Activated naive CD8-positive, alpha-beta T cell (primary cell): ENCODE results near the gene CALHM1.
A peak's percentile ranks its signal among the peaks of the same experiment; 100 is the strongest.
"Not testable (repeated sequence)": the region's sequence is repeated elsewhere in the genome, so short reads cannot be mapped to it uniquely, and the experiment has no call there.

ENCODE experiments used
- H3K27ac Mint-ChIP-seq: one replicate; pipeline ENCODE4 v1.8.0; 2021; ENCODE audit warnings: mixed read lengths
- H3K27me3 Mint-ChIP-seq: one replicate; pipeline ENCODE4 v1.8.0; 2021; ENCODE audit warnings: mixed read lengths
- H3K36me3 Mint-ChIP-seq: one replicate; pipeline ENCODE4 v1.8.0; 2021; ENCODE audit warnings: mixed read lengths
- H3K4me1 Mint-ChIP-seq: one replicate; pipeline ENCODE4 v1.8.0; 2021; ENCODE audit warnings: low read depth, mixed read lengths
- H3K4me3 Mint-ChIP-seq: one replicate; pipeline ENCODE4 v1.8.0; 2021; ENCODE audit warnings: mild to moderate bottlenecking, mixed read lengths
- H3K9me3 Mint-ChIP-seq: one replicate; pipeline ENCODE4 v1.8.0; 2021; ENCODE audit warnings: low read depth, mixed read lengths

The CALHM1 gene

GRCh38 chr10:103493916-103494877, 35.5 kb upstream of the CALHM1 start:
- H3K9me3 Mint-ChIP-seq, result no peaks in the 10 kb centered on the region
- H3K27ac Mint-ChIP-seq, result no peak overlapping the region
- peaks cover 32% of the 10 kb centered on the region for H3K4me1 Mint-ChIP-seq
- peak overlapping the region; percentile 78 for H3K4me3 Mint-ChIP-seq
- peaks cover 28% of the 10 kb centered on the region for H3K27me3 Mint-ChIP-seq
- no peaks in the 10 kb centered on the region for H3K36me3 Mint-ChIP-seq

- no peaks in the 10 kb centered on the region for H3K36me3 Mint-ChIP-seq
- H3K9me3 Mint-ChIP-seq, result no peaks in the 10 kb centered on the region
- H3K27me3 Mint-ChIP-seq, result peaks cover 24% of the 10 kb centered on the region
- no peak within 1 kb of the TSS for H3K27ac Mint-ChIP-seq
- peaks cover 32% of the 10 kb centered on the region for H3K4me1 Mint-ChIP-seq
- peak within 1 kb of the TSS; percentile 82 for H3K4me3 Mint-ChIP-seq
Measured at GRCh38 chr10:103493362-103493915, 34.7 kb upstream of the CALHM1 start, which contains the start of gene NEURL1. TSS of gene NEURL1 (plus strand) at chr10:103493705. CDS start at chr10:103494388, 683 bp downstream.

- no peak overlapping the region for H3K27ac Mint-ChIP-seq
- peaks cover 32% of the 10 kb centered on the region for H3K4me1 Mint-ChIP-seq
- peaks cover 23% of the 10 kb centered on the region for H3K27me3 Mint-ChIP-seq
- no peaks in the 10 kb centered on the region for H3K36me3 Mint-ChIP-seq
- peak overlapping the region; percentile 82 for H3K4me3 Mint-ChIP-seq
- H3K9me3 Mint-ChIP-seq, result no peaks in the 10 kb centered on the region
Measured at GRCh38 chr10:103492655-103493261, 34.1 kb upstream of the CALHM1 start.

- Mint-ChIP-seq H3K36me3 (no peaks in the 10 kb centered on the region), H3K27me3 (peaks cover 17% of the 10 kb centered on the region)
Measured at GRCh38 chr10:103491729-103492364, 33.1 kb upstream of the CALHM1 start.

GRCh38 chr10:103490986-103491314, 32.2 kb upstream of the CALHM1 start:
- Mint-ChIP-seq H3K4me1 (peaks cover 32% of the 10 kb centered on the region), H3K27me3 (peaks cover 15% of the 10 kb centered on the region), H3K27ac (no peak overlapping the region), H3K36me3 (no peaks in the 10 kb centered on the region), H3K9me3 (no peaks in the 10 kb centered on the region), H3K4me3 (no peak overlapping the region)

More at GRCh38 chr10:103491729-103492364, 33.1 kb upstream of the CALHM1 start:
- Mint-ChIP-seq H3K27ac (no peak overlapping the region), H3K4me3 (peak overlapping the region; percentile 0), H3K4me1 (peaks cover 32% of the 10 kb centered on the region), H3K9me3 (no peaks in the 10 kb centered on the region)

- Mint-ChIP-seq H3K4me3 (no peak overlapping the region), H3K27me3 (peaks cover 1% of the 10 kb centered on the region), H3K27ac (no peak overlapping the region), H3K9me3 (no peaks in the 10 kb centered on the region), H3K4me1 (peaks cover 22% of the 10 kb centered on the region), H3K36me3 (no peaks in the 10 kb centered on the region)
Measured at GRCh38 chr10:103487410-103487708, 28.7 kb upstream of the CALHM1 start.

- not testable (repeated sequence) for H3K27ac Mint-ChIP-seq, H3K9me3 Mint-ChIP-seq, H3K36me3 Mint-ChIP-seq, H3K27me3 Mint-ChIP-seq, H3K4me3 Mint-ChIP-seq
- H3K4me1 Mint-ChIP-seq, result peaks cover 19% of the 10 kb centered on the region
Measured at GRCh38 chr10:103486635-103487409, 28.1 kb upstream of the CALHM1 start.

GRCh38 chr10:103481974-103482531, 23.4 kb upstream of the CALHM1 start:
- Mint-ChIP-seq H3K4me1 (peaks cover 4% of the 10 kb centered on the region), H3K27me3 (peaks cover 1% of the 10 kb centered on the region), H3K4me3 (no peak overlapping the region), H3K36me3 (no peaks in the 10 kb centered on the region), H3K9me3 (no peaks in the 10 kb centered on the region), H3K27ac (no peak overlapping the region)

GRCh38 chr10:103480521-103480920, 21.8 kb upstream of the CALHM1 start:
- no peaks in the 10 kb centered on the region for H3K9me3 Mint-ChIP-seq
- no peaks in the 10 kb centered on the region for H3K27me3 Mint-ChIP-seq
- no peak overlapping the region for H3K27ac Mint-ChIP-seq
- no peak overlapping the region for H3K4me3 Mint-ChIP-seq
- H3K36me3 Mint-ChIP-seq, result no peaks in the 10 kb centered on the region
- H3K4me1 Mint-ChIP-seq, result peaks cover 2% of the 10 kb centered on the region

GRCh38 chr10:103479135-103479534, 20.4 kb upstream of the CALHM1 start, which contains the start of gene CALHM3:
TSS of gene CALHM3 (minus strand) at chr10:103479240. CDS start at chr10:103479032, 208 bp downstream.
- Mint-ChIP-seq H3K27me3 (no peaks in the 10 kb centered on the region), H3K4me1 (peaks cover 2% of the 10 kb centered on the region), H3K9me3 (no peaks in the 10 kb centered on the region), H3K4me3 (no peak within 1 kb of the TSS), H3K36me3 (no peaks in the 10 kb centered on the region), H3K27ac (no peak within 1 kb of the TSS)

GRCh38 chr10:103478671-103479070, 20.0 kb upstream of the CALHM1 start:
- no peaks in the 10 kb centered on the region for H3K27me3 Mint-ChIP-seq
- no peak overlapping the region for H3K4me3 Mint-ChIP-seq
- H3K4me1 Mint-ChIP-seq, result peaks cover 2% of the 10 kb centered on the region
- no peak overlapping the region for H3K27ac Mint-ChIP-seq
- H3K36me3 Mint-ChIP-seq, result no peaks in the 10 kb centered on the region
- H3K9me3 Mint-ChIP-seq, result no peaks in the 10 kb centered on the region

GRCh38 chr10:103476046-103476768, 17.5 kb upstream of the CALHM1 start:
- Mint-ChIP-seq H3K4me1 (peaks cover 14% of the 10 kb centered on the region), H3K27ac (no peak overlapping the region), H3K36me3 (no peaks in the 10 kb centered on the region), H3K4me3 (no peak overlapping the region), H3K27me3 (no peaks in the 10 kb centered on the region), H3K9me3 (no peaks in the 10 kb centered on the region)

GRCh38 chr10:103475437-103475836, 16.7 kb upstream of the CALHM1 start:
- Mint-ChIP-seq H3K4me3 (no peak overlapping the region), H3K4me1 (peaks cover 22% of the 10 kb centered on the region), H3K36me3 (no peaks in the 10 kb centered on the region), H3K27ac (no peak overlapping the region), H3K27me3 (no peaks in the 10 kb centered on the region), H3K9me3 (no peaks in the 10 kb centered on the region)

GRCh38 chr10:103474077-103474476, 15.4 kb upstream of the CALHM1 start:
- Mint-ChIP-seq H3K4me1 (peaks cover 32% of the 10 kb centered on the region), H3K9me3 (no peaks in the 10 kb centered on the region), H3K27ac (no peak overlapping the region)

More at GRCh38 chr10:103474077-103474476, 15.4 kb upstream of the CALHM1 start:
- no peaks in the 10 kb centered on the region for H3K36me3 Mint-ChIP-seq
- H3K27me3 Mint-ChIP-seq, result no peaks in the 10 kb centered on the region
- no peak overlapping the region for H3K4me3 Mint-ChIP-seq
